HepG2 (cell line): ENCODE results near the gene EEIG1. TPM values are rescaled to one million over a fixed set of nuclear protein-coding genes. Genes with fewer than 3 reads are reported as not detected.

Experiments
- ADNP ChIP-seq: sonication (generic); formaldehyde crosslinking; IDR thresholded peaks from 2 replicates; pipeline ENCODE4 v1.4.0; 2020; ENCODE audit warnings: missing genetic modification reagents
- DZIP1 ChIP-seq: sonication (generic); formaldehyde crosslinking; IDR thresholded peaks from 2 replicates; pipeline ENCODE4 v1.5.0; 2020; ENCODE audit warnings: mild to moderate bottlenecking, missing genetic modification reagents
- FOSL2 ChIP-seq: sonication (generic); formaldehyde crosslinking; IDR thresholded peaks from 2 replicates; pipeline ENCODE4 v1.4.0; 2020; ENCODE audit warnings: missing genetic modification reagents
- GPBP1L1 ChIP-seq: sonication (generic); formaldehyde crosslinking; IDR thresholded peaks from 2 replicates; pipeline ENCODE4 v1.5.0; 2020; ENCODE audit warnings: mild to moderate bottlenecking, missing genetic modification reagents
- IRF1 ChIP-seq: sonication (generic); formaldehyde crosslinking; IDR thresholded peaks from 2 replicates; pipeline ENCODE4 v1.4.0; 2020; ENCODE audit warnings: low read depth, mild to moderate bottlenecking, missing genetic modification reagents
- KLF12 ChIP-seq: sonication (generic); formaldehyde crosslinking; IDR thresholded peaks from 2 replicates; pipeline ENCODE4 v1.4.0; 2020; ENCODE audit warnings: missing genetic modification reagents, borderline replicate concordance
- SIX1 ChIP-seq: sonication (generic); formaldehyde crosslinking; IDR thresholded peaks from 2 replicates; pipeline ENCODE4 v1.4.0; 2020; ENCODE audit warnings: missing genetic modification reagents, borderline replicate concordance
- SMAD1 ChIP-seq: sonication (generic); formaldehyde crosslinking; IDR thresholded peaks from 2 replicates; pipeline ENCODE4 v1.4.0; 2020; ENCODE audit warnings: missing genetic modification reagents, low read depth, mild to moderate bottlenecking, borderline replicate concordance
- THAP7 ChIP-seq: sonication (generic); formaldehyde crosslinking; IDR thresholded peaks from 2 replicates; pipeline ENCODE4 v1.8.1; 2023; ENCODE audit warnings: mild to moderate bottlenecking, missing genetic modification reagents
- ZHX2 ChIP-seq, 2 experiments: sonication (generic) in 1 of 2; formaldehyde crosslinking in 1 of 2; IDR thresholded peaks; 2 replicates each; pipeline versions ENCODE4 v1.6.1 to v1.9.0; 2014 to 2022; ENCODE audit warnings: antibody characterized with exemption in 1 of 2, borderline replicate concordance in 1 of 2, inconsistent platforms in 1 of 2, low read depth in 1 of 2, missing genetic modification reagents in 1 of 2
- ZNF274 ChIP-seq: sonication (generic); formaldehyde crosslinking; IDR thresholded peaks from 2 replicates; pipeline ENCODE4 v1.5.1; 2020; ENCODE audit warnings: mild to moderate bottlenecking, missing genetic modification reagents
- ZNF800 ChIP-seq: sonication (generic); formaldehyde crosslinking; IDR thresholded peaks from 2 replicates; pipeline ENCODE4 v1.4.0; 2020; ENCODE audit warnings: missing genetic modification reagents
- polyA plus RNA-seq, 8 experiments: library from polyadenylated mRNA; depleted of rRNA in 3 of 8; stranded (reverse) in 7 of 8; unstranded in 1 of 8; fragments of >200 nt; fragmentation: Illumina TruSeq in 4 of 8; extraction: Trizol in 4 of 8; gene quantifications; 2 replicates each; pipeline versions ENCODE4 v1.2.1 to v1.2.3, GENCODE V29; 2011 to 2016; ENCODE audit warnings: low read depth in 4 of 8, missing spikeins in 1 of 8, mixed read lengths in 1 of 8; ENCODE audit not compliant: insufficient read depth in 1 of 8
- total RNA-seq, 5 experiments: library from RNA; depleted of rRNA; stranded (reverse); fragments of >200 nt; fragmentation: Illumina TruSeq; extraction: Trizol; gene quantifications; 2 replicates each; pipeline ENCODE4 v1.2.3, GENCODE V29; 2016; ENCODE audit warnings: low read depth in 1 of 5

EEIG1 gene
- total and polyA plus RNA-seq, 2 of the 13 experiments (the other 11 are each of a cell fraction or from before 2014, with no cell fraction given) = 16.6 to 25.2 TPM

GRCh38 chr9:127931092-127931881, 49.5 kb downstream of the EEIG1 start (continued):
- TF ChIP-seq DZIP1 (CRISPR knock-in tag) (peak; percentile 51; the same call in 1 of the 2 replicates), SIX1 (CRISPR knock-in tag) (no peak), IRF1 (CRISPR knock-in tag) (no peak), ADNP (no peak), ZHX2 (IDR thresholded peaks at IDR 0.05; ENCODE audit: low read depth) (no peak), ZHX2 (CRISPR knock-in tag; IDR thresholded peaks at IDR 0.05; ENCODE audit: borderline replicate concordance) (no peak), THAP7 (CRISPR knock-in tag) (0 out of 2 replicates have a peak, but pooled peaks have one; percentile 74), FOSL2 (CRISPR knock-in tag) (no peak), ZNF800 (CRISPR knock-in tag) (no peak), SMAD1 (CRISPR knock-in tag) (0 out of 2 replicates have a peak, but pooled peaks have one; percentile 2), ZNF274 (no peak), GPBP1L1 (CRISPR knock-in tag) (no peak), KLF12 (no peak)
